Ovary (tissue), 3 donors: Measurements from ENCODE around the gene RTCB.

Experiments used
- CTCF ChIP-seq, 3 donors: fragments of 450-650 bp in 2 of 3; fragments of 200-600 bp in 1 of 3; IDR thresholded peaks; one replicate each; pipeline versions ENCODE4 v1.5.1 to v1.8.0; 2016 to 2022; ENCODE audit warnings: antibody characterized with exemption in 3 of 3, mild to moderate bottlenecking in 1 of 3
- EP300 ChIP-seq: sonication (generic); formaldehyde crosslinking; IDR thresholded peaks from one replicate; pipeline ENCODE4 v1.6.1; 2017; ENCODE audit warnings: antibody characterized with exemption
- POLR2A ChIP-seq: fragments of 450-650 bp; IDR thresholded peaks from one replicate; pipeline ENCODE4 v1.6.1; 2017; ENCODE audit warnings: antibody characterized with exemption, mild to moderate bottlenecking, moderate library complexity
- donor health status: DM: no; HTN: no; CAD: no.

- TF ChIP-seq CTCF (IDR thresholded peaks at IDR 0.05): no peak
- no peak for TF ChIP-seq POLR2A
- no peak for TF ChIP-seq EP300
Measured at GRCh38 chr22:32378707-32379272, 33.3 kb downstream of the RTCB start.
